LNCAP (cell line): ENCODE measurements around the gene SCYL3.

ENCODE experiments used
- TF ChIP-seq, protein P1 (sequence below): fragments of 450-650 bp; IDR thresholded peaks from 2 replicates; pipeline ENCODE4 v1.5.1; 2017; ENCODE audit warnings: mild to moderate bottlenecking

SCYL3 gene

GRCh38 chr1:169893645-169894423 is at the start of gene SCYL3:
Gene SCYL3, minus strand, starts transcription at chr1:169893896. Its CDS starts 5,056 bp downstream, at chr1:169888840.
- TF ChIP-seq, protein P1, sequence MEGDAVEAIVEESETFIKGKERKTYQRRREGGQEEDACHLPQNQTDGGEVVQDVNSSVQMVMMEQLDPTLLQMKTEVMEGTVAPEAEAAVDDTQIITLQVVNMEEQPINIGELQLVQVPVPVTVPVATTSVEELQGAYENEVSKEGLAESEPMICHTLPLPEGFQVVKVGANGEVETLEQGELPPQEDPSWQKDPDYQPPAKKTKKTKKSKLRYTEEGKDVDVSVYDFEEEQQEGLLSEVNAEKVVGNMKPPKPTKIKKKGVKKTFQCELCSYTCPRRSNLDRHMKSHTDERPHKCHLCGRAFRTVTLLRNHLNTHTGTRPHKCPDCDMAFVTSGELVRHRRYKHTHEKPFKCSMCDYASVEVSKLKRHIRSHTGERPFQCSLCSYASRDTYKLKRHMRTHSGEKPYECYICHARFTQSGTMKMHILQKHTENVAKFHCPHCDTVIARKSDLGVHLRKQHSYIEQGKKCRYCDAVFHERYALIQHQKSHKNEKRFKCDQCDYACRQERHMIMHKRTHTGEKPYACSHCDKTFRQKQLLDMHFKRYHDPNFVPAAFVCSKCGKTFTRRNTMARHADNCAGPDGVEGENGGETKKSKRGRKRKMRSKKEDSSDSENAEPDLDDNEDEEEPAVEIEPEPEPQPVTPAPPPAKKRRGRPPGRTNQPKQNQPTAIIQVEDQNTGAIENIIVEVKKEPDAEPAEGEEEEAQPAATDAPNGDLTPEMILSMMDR: no peak

GRCh38 chr1:169941982-169942830 is 48.5 kb upstream of the SCYL3 start:
- TF ChIP-seq, protein P1: no peak

DNA sequence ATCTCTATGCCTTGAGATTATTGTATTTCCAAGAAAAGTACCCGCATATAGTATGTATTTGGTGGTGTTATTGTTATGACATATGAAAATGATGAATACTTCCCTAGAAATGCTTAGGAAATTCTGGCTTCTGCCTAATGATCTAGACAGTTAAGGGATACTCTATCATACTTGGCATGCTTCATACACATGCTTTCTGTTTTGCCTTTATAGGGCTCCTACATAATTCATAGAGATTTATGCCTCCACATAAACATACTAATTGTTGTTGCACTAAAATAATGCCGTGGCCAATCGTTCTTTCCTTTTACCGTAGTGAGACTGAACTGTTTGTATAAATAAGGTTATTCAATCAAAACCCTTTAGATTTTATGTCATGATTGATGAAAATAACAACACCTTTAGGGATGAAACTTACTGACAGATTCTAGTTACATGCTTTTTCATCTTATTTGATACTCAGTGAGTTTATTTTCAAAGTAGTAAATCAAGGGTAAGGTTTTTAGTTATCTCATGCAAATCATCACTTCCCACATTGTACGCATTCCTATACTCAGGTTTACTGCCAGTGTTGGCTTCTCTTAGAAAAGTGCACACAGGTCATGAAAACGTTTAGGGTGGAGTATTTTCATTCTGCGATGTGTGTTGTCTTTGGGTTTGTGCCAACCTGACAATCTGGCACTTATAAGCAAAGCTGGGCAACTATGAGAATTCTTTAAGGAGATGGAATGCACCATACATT is 40.5 kb upstream of the SCYL3 start:
- TF ChIP-seq, protein P1: no peak

GRCh38 chr1:169931795-169932231 is 38.1 kb upstream of the SCYL3 start:
- TF ChIP-seq, protein P1: no peak

DNA sequence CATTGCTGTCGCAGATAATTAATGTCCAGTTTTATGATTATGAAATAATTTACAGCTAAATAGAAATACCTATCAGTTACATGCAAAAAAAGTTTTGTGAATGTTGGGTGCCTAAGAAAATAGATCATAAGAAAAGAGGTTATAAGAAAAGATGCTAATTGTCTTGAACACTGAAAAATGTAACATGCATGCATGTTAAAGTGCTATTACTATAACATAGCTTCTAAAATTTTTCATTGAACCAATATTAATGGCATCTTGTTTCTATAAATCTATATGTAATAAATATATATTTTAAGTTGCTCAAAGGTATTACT is 35.5 kb upstream of the SCYL3 start:
- TF ChIP-seq, protein P1: peak; percentile 22; the same call in 1 of the 2 replicates

DNA sequence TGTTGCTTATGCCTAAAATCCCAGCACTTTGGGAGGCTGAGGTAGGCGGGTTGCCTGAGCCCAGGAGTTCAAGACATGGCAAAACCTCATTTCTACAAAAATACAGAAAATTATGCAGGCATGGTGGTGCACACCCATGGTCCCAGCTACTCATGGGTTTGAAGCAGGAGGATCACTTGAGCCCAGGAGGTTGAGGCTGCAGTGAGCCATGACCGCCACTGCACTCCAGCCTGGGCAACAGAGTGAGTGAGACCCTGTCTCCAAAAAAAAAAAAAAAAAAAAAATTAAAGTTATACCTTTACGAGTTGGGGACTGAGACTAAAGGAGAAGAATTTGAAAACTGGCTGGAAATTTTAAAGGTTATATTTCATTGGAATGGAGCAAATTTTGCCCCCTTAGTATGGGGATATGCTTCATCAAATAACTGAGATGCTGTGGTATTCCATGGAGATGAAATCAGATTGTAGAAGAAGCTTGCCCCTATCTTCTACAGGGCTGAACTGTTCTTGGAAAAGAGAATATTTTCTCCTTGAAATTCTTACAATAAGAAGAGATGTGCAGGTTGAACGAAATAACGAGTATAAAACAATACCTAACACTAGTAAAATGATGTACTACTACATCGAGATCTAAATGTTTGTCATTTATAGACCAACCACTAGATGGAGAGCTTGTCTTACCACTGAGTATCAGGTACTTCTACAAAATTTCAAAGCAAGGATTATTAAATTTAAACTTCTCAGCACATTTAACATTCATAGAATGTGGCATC is 34.9 kb upstream of the SCYL3 start:
- TF ChIP-seq, protein P1: peak; percentile 85
